ENCODE data around the gene ACAP3.

The ACAP3 gene

GRCh38 chr1:1262758-1263157 is 45.0 kb downstream of the ACAP3 start:
- Histone ChIP-seq H3K9me3 (ENCODE audit: control insufficient read depth, insufficient read depth, low read length) (no peaks in the 10 kb centered on the region), H3K36me3 (ENCODE audit: control insufficient read depth, insufficient read depth, low read length) (peaks cover 73% of the 10 kb centered on the region), H3K27ac (ENCODE audit: low read depth, low read length) (no peak overlapping the region), H3K4me1 (ENCODE audit: control insufficient read depth, insufficient read depth, low read length) (peaks cover 3% of the 10 kb centered on the region; the same call in 1 of the 2 replicates), H3K9ac (ENCODE audit: low read depth, low read length) (no peak overlapping the region), H3K27me3 (ENCODE audit: control insufficient read depth, insufficient read depth, low read length) (no peaks in the 10 kb centered on the region), H3K4me3 (ENCODE audit: low read depth, low read length) (no peak overlapping the region)

GRCh38 chr1:1262071-1262470 is 45.7 kb downstream of the ACAP3 start:
- Histone ChIP-seq H3K36me3 (ENCODE audit: control insufficient read depth, insufficient read depth, low read length) (peaks cover 67% of the 10 kb centered on the region), H3K4me1 (ENCODE audit: control insufficient read depth, insufficient read depth, low read length) (peaks cover 7% of the 10 kb centered on the region; the same call in 1 of the 2 replicates), H3K9me3 (ENCODE audit: control insufficient read depth, insufficient read depth, low read length) (no peaks in the 10 kb centered on the region), H3K9ac (ENCODE audit: low read depth, low read length) (no peak overlapping the region), H3K4me3 (ENCODE audit: low read depth, low read length) (no peak overlapping the region), H3K27me3 (ENCODE audit: control insufficient read depth, insufficient read depth, low read length) (no peaks in the 10 kb centered on the region), H3K27ac (ENCODE audit: low read depth, low read length) (no peak overlapping the region)

GRCh38 chr1:1260843-1261560 is 46.7 kb downstream of the ACAP3 start:
- no peaks in the 10 kb centered on the region for H3K27me3 ChIP-seq (ENCODE audit: control insufficient read depth, insufficient read depth, low read length)
- no peak overlapping the region for H3K4me3 ChIP-seq (ENCODE audit: low read depth, low read length)
- no peak overlapping the region for H3K27ac ChIP-seq (ENCODE audit: low read depth, low read length)
- H3K4me1 ChIP-seq (ENCODE audit: control insufficient read depth, insufficient read depth, low read length), result peaks cover 7% of the 10 kb centered on the region; the same call in 1 of the 2 replicates
- H3K9ac ChIP-seq (ENCODE audit: low read depth, low read length), result no peak overlapping the region
- H3K9me3 ChIP-seq (ENCODE audit: control insufficient read depth, insufficient read depth, low read length), result no peaks in the 10 kb centered on the region
- peaks cover 72% of the 10 kb centered on the region for H3K36me3 ChIP-seq (ENCODE audit: control insufficient read depth, insufficient read depth, low read length)

GRCh38 chr1:1259951-1260600 is 47.7 kb downstream of the ACAP3 start:
- peaks cover 7% of the 10 kb centered on the region; the same call in 1 of the 2 replicates for H3K4me1 ChIP-seq (ENCODE audit: control insufficient read depth, insufficient read depth, low read length)
- no peaks in the 10 kb centered on the region for H3K9me3 ChIP-seq (ENCODE audit: control insufficient read depth, insufficient read depth, low read length)
- no peak overlapping the region for H3K9ac ChIP-seq (ENCODE audit: low read depth, low read length)
- no peaks in the 10 kb centered on the region for H3K27me3 ChIP-seq (ENCODE audit: control insufficient read depth, insufficient read depth, low read length)
- H3K27ac ChIP-seq (ENCODE audit: low read depth, low read length), result no peak overlapping the region
- H3K36me3 ChIP-seq (ENCODE audit: control insufficient read depth, insufficient read depth, low read length), result peaks cover 72% of the 10 kb centered on the region
- H3K4me3 ChIP-seq (ENCODE audit: low read depth, low read length), result no peak overlapping the region

DNA sequence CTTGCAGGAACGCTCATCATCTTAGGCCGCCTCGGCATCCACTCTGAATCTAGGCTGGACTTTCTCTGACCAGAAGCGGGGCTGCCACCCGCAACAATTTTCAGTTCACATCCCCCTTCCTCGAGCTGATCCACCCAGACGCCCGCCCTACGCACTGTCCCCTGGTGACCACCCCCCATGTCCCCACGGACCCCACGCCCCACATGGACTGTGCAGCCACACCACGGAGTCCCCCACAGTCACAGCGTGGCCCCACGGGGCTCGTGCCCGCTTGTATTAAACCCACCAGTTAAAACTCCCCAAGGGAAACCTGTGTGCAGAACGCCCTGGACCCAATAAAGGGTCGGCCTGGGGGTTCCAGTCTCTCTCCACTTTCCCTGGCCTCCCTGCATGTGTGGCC is 48.2 kb downstream of the ACAP3 start:
- Histone ChIP-seq H3K9ac (ENCODE audit: low read depth, low read length) (no peak overlapping the region), H3K36me3 (ENCODE audit: control insufficient read depth, insufficient read depth, low read length) (peaks cover 73% of the 10 kb centered on the region), H3K27me3 (ENCODE audit: control insufficient read depth, insufficient read depth, low read length) (no peaks in the 10 kb centered on the region), H3K27ac (ENCODE audit: low read depth, low read length) (no peak overlapping the region), H3K9me3 (ENCODE audit: control insufficient read depth, insufficient read depth, low read length) (no peaks in the 10 kb centered on the region), H3K4me3 (ENCODE audit: low read depth, low read length) (no peak overlapping the region), H3K4me1 (ENCODE audit: control insufficient read depth, insufficient read depth, low read length) (peaks cover 7% of the 10 kb centered on the region; the same call in 1 of the 2 replicates)

GRCh38 chr1:1259119-1259488 is 48.6 kb downstream of the ACAP3 start:
- Histone ChIP-seq H3K9me3 (ENCODE audit: control insufficient read depth, insufficient read depth, low read length) (no peaks in the 10 kb centered on the region), H3K4me3 (ENCODE audit: low read depth, low read length) (no peak overlapping the region), H3K36me3 (ENCODE audit: control insufficient read depth, insufficient read depth, low read length) (peaks cover 73% of the 10 kb centered on the region), H3K27me3 (ENCODE audit: control insufficient read depth, insufficient read depth, low read length) (no peaks in the 10 kb centered on the region), H3K9ac (ENCODE audit: low read depth, low read length) (no peak overlapping the region), H3K4me1 (ENCODE audit: control insufficient read depth, insufficient read depth, low read length) (peaks cover 7% of the 10 kb centered on the region; the same call in 1 of the 2 replicates), H3K27ac (ENCODE audit: low read depth, low read length) (no peak overlapping the region)

DNA sequence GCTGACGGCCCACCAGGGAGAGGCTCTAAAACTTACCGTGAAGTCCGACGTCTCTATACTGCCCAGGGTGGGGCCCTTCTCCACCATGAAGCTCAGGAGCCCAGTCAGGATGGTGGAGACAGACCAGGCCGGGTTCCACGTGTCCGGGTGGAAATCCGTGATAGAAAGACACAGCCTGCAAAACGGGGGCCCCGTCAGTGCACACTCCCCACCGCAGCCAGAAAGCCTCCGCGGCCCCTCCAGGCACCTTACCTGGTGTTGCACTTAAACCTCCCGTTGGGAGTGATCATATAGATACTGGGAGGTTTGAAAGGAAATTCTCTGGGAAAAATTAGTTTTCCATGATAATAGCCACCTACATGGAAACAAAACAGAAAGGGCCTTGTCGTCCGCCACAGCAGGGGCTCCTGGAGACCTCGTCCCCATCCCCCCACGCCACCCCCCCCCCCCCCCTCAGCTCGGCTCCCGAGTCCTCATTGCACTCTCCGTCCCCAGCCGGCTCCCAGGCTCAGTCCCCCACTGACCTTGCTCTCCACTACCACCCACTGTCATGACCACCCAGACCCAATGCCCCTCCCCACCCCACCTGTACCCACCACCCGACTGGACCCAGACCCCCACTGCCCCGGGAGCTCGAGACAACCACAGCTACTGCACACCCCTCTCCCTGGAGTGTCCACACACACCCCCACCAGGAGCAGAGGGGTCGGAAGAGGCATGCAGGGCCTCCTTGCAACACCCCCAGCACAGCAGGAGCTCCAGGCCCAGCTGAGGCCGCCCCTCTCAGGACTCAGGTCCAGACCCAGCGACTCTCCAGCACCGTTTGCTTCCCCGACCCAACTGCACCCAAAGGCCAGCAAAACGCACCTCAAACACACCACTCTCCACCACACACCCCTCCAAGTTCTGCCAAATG is 50.5 kb downstream of the ACAP3 start:
- Histone ChIP-seq H3K4me1 (ENCODE audit: control insufficient read depth, insufficient read depth, low read length) (peaks cover 7% of the 10 kb centered on the region; the same call in 1 of the 2 replicates), H3K27ac (ENCODE audit: low read depth, low read length) (peak overlapping the region; percentile 33), H3K27me3 (ENCODE audit: control insufficient read depth, insufficient read depth, low read length) (no peaks in the 10 kb centered on the region), H3K4me3 (ENCODE audit: low read depth, low read length) (no peak overlapping the region), H3K9ac (ENCODE audit: low read depth, low read length) (no peak overlapping the region), H3K36me3 (ENCODE audit: control insufficient read depth, insufficient read depth, low read length) (peaks cover 72% of the 10 kb centered on the region), H3K9me3 (ENCODE audit: control insufficient read depth, insufficient read depth, low read length) (no peaks in the 10 kb centered on the region)

- no peaks in the 10 kb centered on the region for H3K27me3 ChIP-seq (ENCODE audit: control insufficient read depth, insufficient read depth, low read length)
- no peaks in the 10 kb centered on the region for H3K9me3 ChIP-seq (ENCODE audit: control insufficient read depth, insufficient read depth, low read length)
- peaks cover 7% of the 10 kb centered on the region; the same call in 1 of the 2 replicates for H3K4me1 ChIP-seq (ENCODE audit: control insufficient read depth, insufficient read depth, low read length)
- no peak overlapping the region for H3K27ac ChIP-seq (ENCODE audit: low read depth, low read length)
- H3K9ac ChIP-seq (ENCODE audit: low read depth, low read length), result no peak overlapping the region
- H3K36me3 ChIP-seq (ENCODE audit: control insufficient read depth, insufficient read depth, low read length), result peaks cover 64% of the 10 kb centered on the region
- H3K4me3 ChIP-seq (ENCODE audit: low read depth, low read length), result no peak overlapping the region
These were observed 52.1 kb downstream of the ACAP3 start for GRCh38 chr1:1255611-1256010.

GRCh38 chr1:1255078-1255477 is 52.7 kb downstream of the ACAP3 start:
- no peak overlapping the region for H3K4me3 ChIP-seq (ENCODE audit: low read depth, low read length)
- no peaks in the 10 kb centered on the region for H3K9me3 ChIP-seq (ENCODE audit: control insufficient read depth, insufficient read depth, low read length)
- H3K27ac ChIP-seq (ENCODE audit: low read depth, low read length), result no peak overlapping the region
- H3K4me1 ChIP-seq (ENCODE audit: control insufficient read depth, insufficient read depth, low read length), result peaks cover 7% of the 10 kb centered on the region; the same call in 1 of the 2 replicates
- no peak overlapping the region for H3K9ac ChIP-seq (ENCODE audit: low read depth, low read length)
- no peaks in the 10 kb centered on the region for H3K27me3 ChIP-seq (ENCODE audit: control insufficient read depth, insufficient read depth, low read length)
- peaks cover 59% of the 10 kb centered on the region for H3K36me3 ChIP-seq (ENCODE audit: control insufficient read depth, insufficient read depth, low read length)

DNA sequence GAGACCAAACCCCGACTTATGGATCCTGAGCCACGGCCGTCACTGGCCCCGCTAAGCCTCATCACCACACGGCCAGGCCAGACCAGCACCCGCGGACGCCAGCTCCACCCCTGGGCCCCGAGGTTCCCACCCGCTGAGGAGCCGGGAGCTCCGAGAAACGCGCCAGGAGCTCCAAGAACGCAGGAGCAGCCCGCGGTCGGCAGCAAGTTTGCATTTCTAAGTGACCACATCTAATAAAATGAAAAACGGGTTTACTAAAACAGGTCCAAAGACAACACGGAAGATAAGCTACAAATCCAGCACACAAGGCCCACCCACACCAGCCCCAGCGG is 53.1 kb downstream of the ACAP3 start:
- Histone ChIP-seq H3K4me3 (ENCODE audit: low read depth, low read length) (no peak overlapping the region), H3K27ac (ENCODE audit: low read depth, low read length) (no peak overlapping the region), H3K4me1 (ENCODE audit: control insufficient read depth, insufficient read depth, low read length) (peaks cover 7% of the 10 kb centered on the region; the same call in 1 of the 2 replicates), H3K27me3 (ENCODE audit: control insufficient read depth, insufficient read depth, low read length) (no peaks in the 10 kb centered on the region), H3K36me3 (ENCODE audit: control insufficient read depth, insufficient read depth, low read length) (peaks cover 56% of the 10 kb centered on the region), H3K9me3 (ENCODE audit: control insufficient read depth, insufficient read depth, low read length) (no peaks in the 10 kb centered on the region), H3K9ac (ENCODE audit: low read depth, low read length) (no peak overlapping the region)

Measured in HUES48 (cell line).